ENCODE data around the gene VAV3. TPM values are rescaled to one million over a fixed set of nuclear protein-coding genes. Genes with fewer than 3 reads are reported as not detected.
"Not testable (repeated sequence)": the region's sequence is repeated elsewhere in the genome, so short reads cannot be mapped to it uniquely, and the experiment has no call there.

The VAV3 gene
- total RNA-seq, 1 experiment from 2014 or later, result not detected

- no peak for TF ChIP-seq ZBTB33 (IDR thresholded peaks at IDR 0.05; ENCODE audit: extremely low read depth, insufficient replicate concordance, low read length)
- no peak for TF ChIP-seq JUND (IDR thresholded peaks at IDR 0.05)
- no peak for TF ChIP-seq REST (IDR thresholded peaks at IDR 0.05; ENCODE audit: low read depth)
- no peak for TF ChIP-seq CEBPB (IDR thresholded peaks at IDR 0.05; ENCODE audit: low read depth)
- TF ChIP-seq EZH2 (IDR thresholded peaks at IDR 0.05), result no peak
- no peak for TF ChIP-seq SIN3A (IDR thresholded peaks at IDR 0.05; ENCODE audit: low read depth)
- TF ChIP-seq SP1 (IDR thresholded peaks at IDR 0.05; ENCODE audit: low read depth), result no peak
- no peak for TF ChIP-seq ATF3 (IDR thresholded peaks at IDR 0.05)
- no peak for TF ChIP-seq FOSL1 (IDR thresholded peaks at IDR 0.05; ENCODE audit: low read depth)
- no peak for TF ChIP-seq SRF (IDR thresholded peaks at IDR 0.05; ENCODE audit: low read depth)
Measured at GRCh38 chr1:107739201-107739600, 225.8 kb downstream of the VAV3 start (continued).

GRCh38 chr1:107733401-107733800 lies 231.6 kb downstream of the VAV3 start:
- H3K9ac ChIP-seq (ENCODE audit: low read length); H3K27me3 ChIP-seq (ENCODE audit: insufficient read depth, low read length); H3K79me2 ChIP-seq (ENCODE audit: insufficient read depth, low read length); H3K4me1 ChIP-seq (ENCODE audit: control insufficient read depth in 1 of 2, insufficient read depth in 2 of 2, low read length in 2 of 2); RAD21 ChIA-PET (ENCODE audit: low non-redundant PET in 1 of 2, low total read pairs in 2 of 2, uncharacterized antibody in 2 of 2, unreplicated experiment in 2 of 2); POLR2A ChIA-PET; CTCF ChIA-PET; H3K9me3 ChIP-seq (ENCODE audit: control insufficient read depth in 1 of 2, insufficient read depth in 1 of 2, low read depth in 1 of 2, low read length in 2 of 2); ATAC-seq; DNase-seq (ENCODE audit: low read depth, low spot score); H3K36me3 ChIP-seq (ENCODE audit: control insufficient read depth in 1 of 2, insufficient read depth in 2 of 2, low read length in 2 of 2); BruUV-seq (replicated peaks); H3K27ac ChIP-seq (ENCODE audit: low read depth, low read length); intact Hi-C loops (cut with micrococcal nuclease); H3K4me3 ChIP-seq (replicated peaks in 1 of 2; ENCODE audit: low read depth in 1 of 2, low read length in 2 of 2); H3K4me2 ChIP-seq (ENCODE audit: low read length); H3K9me2 ChIP-seq (ENCODE audit: insufficient read depth); H4K20me1 ChIP-seq (ENCODE audit: insufficient read depth); H2AFZ ChIP-seq (ENCODE audit: low read depth, low read length, poor library complexity, severe bottlenecking): not testable (repeated sequence)
